ENCODE measurements around the gene PTPRT.

Gene PTPRT

DNA sequence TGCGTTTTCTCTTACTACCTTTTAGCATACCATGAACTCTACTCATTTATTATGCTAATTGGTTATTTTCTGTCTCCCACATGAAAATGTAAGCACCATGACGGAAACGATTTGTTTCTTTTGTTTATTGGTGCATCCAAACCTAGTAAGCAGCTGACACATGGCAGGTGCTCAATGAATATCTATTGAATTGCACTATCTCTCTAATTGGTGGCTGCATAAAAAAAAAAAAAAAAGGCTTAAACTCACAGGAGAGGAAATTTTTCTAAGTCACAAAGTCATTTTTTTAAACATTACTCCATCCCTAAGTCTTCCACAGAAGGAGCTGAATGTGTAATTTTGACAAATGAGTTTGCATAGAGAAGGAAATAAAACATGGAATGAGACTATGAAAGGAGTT lies 608.4 kb downstream of the PTPRT start:
- TF ChIP-seq TCF12 (IDR thresholded peaks at IDR 0.05; ENCODE audit: low read depth) (no peak), EGR1 (IDR thresholded peaks at IDR 0.05) (no peak), FOXM1 (IDR thresholded peaks at IDR 0.05; ENCODE audit: borderline replicate concordance, low read depth) (no peak), TEAD4 (IDR thresholded peaks at IDR 0.05) (no peak), CEBPB (IDR thresholded peaks at IDR 0.05) (no peak), YY1 (IDR thresholded peaks at IDR 0.05; ENCODE audit: low read depth) (no peak)
- TF ChIP-seq, protein P1, sequence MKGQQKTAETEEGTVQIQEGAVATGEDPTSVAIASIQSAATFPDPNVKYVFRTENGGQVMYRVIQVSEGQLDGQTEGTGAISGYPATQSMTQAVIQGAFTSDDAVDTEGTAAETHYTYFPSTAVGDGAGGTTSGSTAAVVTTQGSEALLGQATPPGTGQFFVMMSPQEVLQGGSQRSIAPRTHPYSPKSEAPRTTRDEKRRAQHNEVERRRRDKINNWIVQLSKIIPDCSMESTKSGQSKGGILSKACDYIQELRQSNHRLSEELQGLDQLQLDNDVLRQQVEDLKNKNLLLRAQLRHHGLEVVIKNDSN (IDR thresholded peaks at IDR 0.05): no peak

DNA sequence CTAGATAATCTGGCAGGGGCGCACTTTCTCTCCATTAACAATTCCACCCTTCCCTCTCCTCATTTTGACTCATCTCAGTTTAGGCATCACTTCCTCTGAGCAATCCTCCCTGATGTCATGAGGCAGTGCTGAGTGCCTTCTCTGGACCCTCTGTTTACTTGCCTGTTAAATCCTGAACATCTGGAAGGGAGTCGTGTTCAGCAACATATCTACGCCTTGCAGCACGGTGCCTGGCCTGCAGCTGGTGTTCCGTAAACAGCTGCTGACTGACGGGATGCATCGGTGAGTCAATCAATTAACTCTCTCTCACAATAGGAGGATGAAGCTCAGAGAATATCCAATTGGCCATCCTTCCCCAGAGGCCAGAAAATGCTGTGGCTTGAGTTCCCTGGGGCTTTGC lies 613.5 kb downstream of the PTPRT start:
- no peak for TF ChIP-seq EP300 (IDR thresholded peaks at IDR 0.05; ENCODE audit: borderline replicate concordance)
- TF ChIP-seq, protein P2, sequence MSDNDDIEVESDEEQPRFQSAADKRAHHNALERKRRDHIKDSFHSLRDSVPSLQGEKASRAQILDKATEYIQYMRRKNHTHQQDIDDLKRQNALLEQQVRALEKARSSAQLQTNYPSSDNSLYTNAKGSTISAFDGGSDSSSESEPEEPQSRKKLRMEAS (IDR thresholded peaks at IDR 0.05): no peak
- TF ChIP-seq TAF1 (IDR thresholded peaks at IDR 0.05; ENCODE audit: low read depth): no peak
- TF ChIP-seq, protein P1 (IDR thresholded peaks at IDR 0.05): no peak
- no peak for TF ChIP-seq TCF12 (IDR thresholded peaks at IDR 0.05; ENCODE audit: low read depth)
- TF ChIP-seq FOXM1 (IDR thresholded peaks at IDR 0.05; ENCODE audit: borderline replicate concordance, low read depth): no peak
- no peak for TF ChIP-seq ZBTB7A (IDR thresholded peaks at IDR 0.05; ENCODE audit: low read depth)
- TF ChIP-seq TEAD4 (IDR thresholded peaks at IDR 0.05): no peak
- TF ChIP-seq CREB1 (IDR thresholded peaks at IDR 0.05; ENCODE audit: low read depth): no peak
- TF ChIP-seq RAD21 (IDR thresholded peaks at IDR 0.05; ENCODE audit: low read depth): no peak
- no peak for TF ChIP-seq CEBPB (IDR thresholded peaks at IDR 0.05)
- no peak for TF ChIP-seq YY1 (IDR thresholded peaks at IDR 0.05; ENCODE audit: low read depth)
- TF ChIP-seq, protein P3, sequence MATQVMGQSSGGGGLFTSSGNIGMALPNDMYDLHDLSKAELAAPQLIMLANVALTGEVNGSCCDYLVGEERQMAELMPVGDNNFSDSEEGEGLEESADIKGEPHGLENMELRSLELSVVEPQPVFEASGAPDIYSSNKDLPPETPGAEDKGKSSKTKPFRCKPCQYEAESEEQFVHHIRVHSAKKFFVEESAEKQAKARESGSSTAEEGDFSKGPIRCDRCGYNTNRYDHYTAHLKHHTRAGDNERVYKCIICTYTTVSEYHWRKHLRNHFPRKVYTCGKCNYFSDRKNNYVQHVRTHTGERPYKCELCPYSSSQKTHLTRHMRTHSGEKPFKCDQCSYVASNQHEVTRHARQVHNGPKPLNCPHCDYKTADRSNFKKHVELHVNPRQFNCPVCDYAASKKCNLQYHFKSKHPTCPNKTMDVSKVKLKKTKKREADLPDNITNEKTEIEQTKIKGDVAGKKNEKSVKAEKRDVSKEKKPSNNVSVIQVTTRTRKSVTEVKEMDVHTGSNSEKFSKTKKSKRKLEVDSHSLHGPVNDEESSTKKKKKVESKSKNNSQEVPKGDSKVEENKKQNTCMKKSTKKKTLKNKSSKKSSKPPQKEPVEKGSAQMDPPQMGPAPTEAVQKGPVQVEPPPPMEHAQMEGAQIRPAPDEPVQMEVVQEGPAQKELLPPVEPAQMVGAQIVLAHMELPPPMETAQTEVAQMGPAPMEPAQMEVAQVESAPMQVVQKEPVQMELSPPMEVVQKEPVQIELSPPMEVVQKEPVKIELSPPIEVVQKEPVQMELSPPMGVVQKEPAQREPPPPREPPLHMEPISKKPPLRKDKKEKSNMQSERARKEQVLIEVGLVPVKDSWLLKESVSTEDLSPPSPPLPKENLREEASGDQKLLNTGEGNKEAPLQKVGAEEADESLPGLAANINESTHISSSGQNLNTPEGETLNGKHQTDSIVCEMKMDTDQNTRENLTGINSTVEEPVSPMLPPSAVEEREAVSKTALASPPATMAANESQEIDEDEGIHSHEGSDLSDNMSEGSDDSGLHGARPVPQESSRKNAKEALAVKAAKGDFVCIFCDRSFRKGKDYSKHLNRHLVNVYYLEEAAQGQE (IDR thresholded peaks at IDR 0.05; ENCODE audit: low read depth): no peak
- no peak for TF ChIP-seq EGR1 (IDR thresholded peaks at IDR 0.05)

DNA sequence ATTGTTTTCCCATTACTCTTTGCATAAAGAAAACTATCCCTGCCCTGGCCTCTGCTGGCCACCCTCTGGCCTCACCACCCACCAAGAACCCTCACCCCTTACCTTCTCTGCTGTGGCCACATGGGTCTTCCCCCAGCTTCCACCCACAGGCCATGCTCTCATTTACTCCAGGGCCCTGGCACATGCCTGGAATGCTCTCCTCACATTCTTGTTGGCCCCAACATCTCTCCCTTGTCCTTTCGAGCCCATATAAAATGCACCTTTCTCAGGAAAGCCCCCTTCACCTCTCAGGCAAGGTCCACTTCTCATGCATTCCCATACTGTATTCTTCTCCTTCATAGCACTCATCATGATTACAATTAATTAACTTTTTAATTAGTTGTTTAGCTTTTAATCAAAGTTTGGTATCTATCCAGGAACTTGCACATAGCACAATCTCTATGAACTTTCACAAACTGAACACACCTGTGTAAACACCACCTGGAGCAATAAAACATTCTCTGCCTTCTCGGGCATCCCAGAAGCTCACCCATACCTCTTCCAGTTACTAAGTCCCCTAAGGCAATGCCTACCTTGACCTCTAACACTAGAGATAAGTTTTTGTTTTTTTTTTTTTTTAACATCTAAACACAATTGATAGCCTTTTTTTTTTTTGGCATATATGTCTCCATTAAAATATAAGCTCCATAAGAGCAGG lies 617.2 kb downstream of the PTPRT start:
- TF ChIP-seq FOXM1 (IDR thresholded peaks at IDR 0.05; ENCODE audit: borderline replicate concordance, low read depth) (no peak), CEBPB (IDR thresholded peaks at IDR 0.05) (no peak), TCF12 (IDR thresholded peaks at IDR 0.05; ENCODE audit: low read depth) (no peak), EGR1 (IDR thresholded peaks at IDR 0.05) (no peak), ZBTB7A (IDR thresholded peaks at IDR 0.05; ENCODE audit: low read depth) (no peak), CREB1 (IDR thresholded peaks at IDR 0.05; ENCODE audit: low read depth) (no peak), EP300 (IDR thresholded peaks at IDR 0.05; ENCODE audit: borderline replicate concordance) (no peak), YY1 (IDR thresholded peaks at IDR 0.05; ENCODE audit: low read depth) (no peak), TEAD4 (IDR thresholded peaks at IDR 0.05) (no peak), NFIC (IDR thresholded peaks at IDR 0.05) (no peak), TAF1 (IDR thresholded peaks at IDR 0.05; ENCODE audit: low read depth) (no peak), RAD21 (IDR thresholded peaks at IDR 0.05; ENCODE audit: low read depth) (no peak)
- TF ChIP-seq, protein P3 (IDR thresholded peaks at IDR 0.05; ENCODE audit: low read depth): no peak
- TF ChIP-seq, protein P1 (IDR thresholded peaks at IDR 0.05): no peak
- TF ChIP-seq, protein P2 (IDR thresholded peaks at IDR 0.05): no peak

DNA sequence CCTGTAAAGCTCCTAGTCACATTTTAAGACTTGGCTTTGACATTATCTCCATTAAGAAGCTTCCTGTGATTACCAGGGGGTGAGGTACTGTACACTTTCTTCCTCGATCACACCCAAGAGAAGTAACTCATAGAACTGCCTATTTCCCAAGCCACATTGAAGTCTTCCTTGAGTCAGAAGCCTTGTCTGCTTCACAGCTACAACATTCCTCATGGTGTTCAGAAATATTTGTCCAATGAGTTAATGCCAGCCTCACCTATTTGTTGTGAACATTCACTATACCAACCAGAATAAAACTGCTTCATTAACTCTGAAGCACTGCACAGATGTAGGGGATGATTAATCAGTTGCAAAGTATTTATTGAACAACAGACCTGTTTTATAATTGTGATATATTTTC lies 622.3 kb downstream of the PTPRT start:
- no peak for TF ChIP-seq CEBPB (IDR thresholded peaks at IDR 0.05)
- no peak for TF ChIP-seq ZBTB7A (IDR thresholded peaks at IDR 0.05; ENCODE audit: low read depth)
- TF ChIP-seq FOXM1 (IDR thresholded peaks at IDR 0.05; ENCODE audit: borderline replicate concordance, low read depth): no peak
- TF ChIP-seq CREB1 (IDR thresholded peaks at IDR 0.05; ENCODE audit: low read depth): no peak
- no peak for TF ChIP-seq RAD21 (IDR thresholded peaks at IDR 0.05; ENCODE audit: low read depth)
- TF ChIP-seq TAF1 (IDR thresholded peaks at IDR 0.05; ENCODE audit: low read depth): no peak
- TF ChIP-seq, protein P3 (IDR thresholded peaks at IDR 0.05; ENCODE audit: low read depth): no peak
- TF ChIP-seq TCF12 (IDR thresholded peaks at IDR 0.05; ENCODE audit: low read depth): no peak
- TF ChIP-seq EGR1 (IDR thresholded peaks at IDR 0.05): no peak
- TF ChIP-seq, protein P1 (IDR thresholded peaks at IDR 0.05): no peak
- no peak for TF ChIP-seq NFIC (IDR thresholded peaks at IDR 0.05)
- no peak for TF ChIP-seq EP300 (IDR thresholded peaks at IDR 0.05; ENCODE audit: borderline replicate concordance)
- TF ChIP-seq YY1 (IDR thresholded peaks at IDR 0.05; ENCODE audit: low read depth): no peak
- TF ChIP-seq, protein P2 (IDR thresholded peaks at IDR 0.05): no peak
- no peak for TF ChIP-seq TEAD4 (IDR thresholded peaks at IDR 0.05)

Data from Ishikawa (cell line).